ENCODE measurements around the gene CACNA1S.

CACNA1S gene

DNA sequence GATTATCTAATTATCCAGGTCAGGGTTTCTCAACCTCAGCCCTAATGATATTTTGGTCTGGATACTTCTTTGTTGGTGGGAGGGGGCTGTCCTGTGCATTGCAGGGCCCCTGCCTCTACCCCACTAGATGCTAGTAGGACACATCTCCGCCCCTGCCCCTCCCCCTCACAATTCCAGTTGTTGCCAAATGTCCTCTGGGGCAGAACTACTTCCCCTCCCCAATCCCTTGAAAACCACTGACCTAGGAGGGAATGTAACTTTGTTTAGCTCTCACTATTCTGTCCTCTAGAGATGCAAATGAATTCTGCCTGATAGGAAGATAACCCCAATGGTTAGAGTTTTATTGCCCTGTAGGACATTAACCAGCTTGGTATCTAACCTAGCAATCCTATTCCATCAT, 8.1 kb downstream of the CACNA1S start:
- TF ChIP-seq, protein P1, sequence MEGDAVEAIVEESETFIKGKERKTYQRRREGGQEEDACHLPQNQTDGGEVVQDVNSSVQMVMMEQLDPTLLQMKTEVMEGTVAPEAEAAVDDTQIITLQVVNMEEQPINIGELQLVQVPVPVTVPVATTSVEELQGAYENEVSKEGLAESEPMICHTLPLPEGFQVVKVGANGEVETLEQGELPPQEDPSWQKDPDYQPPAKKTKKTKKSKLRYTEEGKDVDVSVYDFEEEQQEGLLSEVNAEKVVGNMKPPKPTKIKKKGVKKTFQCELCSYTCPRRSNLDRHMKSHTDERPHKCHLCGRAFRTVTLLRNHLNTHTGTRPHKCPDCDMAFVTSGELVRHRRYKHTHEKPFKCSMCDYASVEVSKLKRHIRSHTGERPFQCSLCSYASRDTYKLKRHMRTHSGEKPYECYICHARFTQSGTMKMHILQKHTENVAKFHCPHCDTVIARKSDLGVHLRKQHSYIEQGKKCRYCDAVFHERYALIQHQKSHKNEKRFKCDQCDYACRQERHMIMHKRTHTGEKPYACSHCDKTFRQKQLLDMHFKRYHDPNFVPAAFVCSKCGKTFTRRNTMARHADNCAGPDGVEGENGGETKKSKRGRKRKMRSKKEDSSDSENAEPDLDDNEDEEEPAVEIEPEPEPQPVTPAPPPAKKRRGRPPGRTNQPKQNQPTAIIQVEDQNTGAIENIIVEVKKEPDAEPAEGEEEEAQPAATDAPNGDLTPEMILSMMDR (IDR thresholded peaks at IDR 0.05; ENCODE audit: low read depth, low read length), result no peak
- no peak overlapping the region for H3K4me3 ChIP-seq (ENCODE audit: low read depth, low read length)

DNA sequence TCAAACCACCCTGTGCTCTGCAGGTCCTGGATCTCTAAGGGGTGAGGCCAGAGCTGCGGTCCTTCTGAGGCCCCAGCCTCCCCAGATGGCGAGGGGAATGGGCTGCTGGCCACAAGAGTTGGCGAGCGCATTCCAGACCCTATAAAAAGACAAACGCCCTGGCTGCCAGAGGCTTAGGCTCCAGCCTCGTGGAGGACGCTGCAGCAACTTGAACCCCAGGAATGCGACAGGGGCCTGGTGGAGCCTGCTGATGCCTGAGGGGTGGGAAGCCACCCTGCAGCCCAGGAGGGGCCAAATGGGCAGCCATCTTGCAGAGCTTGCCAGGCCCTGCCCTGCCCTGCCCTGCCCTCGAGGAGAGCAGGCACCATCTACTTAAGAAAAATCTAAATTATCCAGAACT, 8.6 kb downstream of the CACNA1S start:
- TF ChIP-seq, protein P1 (IDR thresholded peaks at IDR 0.05; ENCODE audit: low read depth, low read length), result no peak
- no peak overlapping the region for H3K4me3 ChIP-seq (ENCODE audit: low read depth, low read length)

DNA sequence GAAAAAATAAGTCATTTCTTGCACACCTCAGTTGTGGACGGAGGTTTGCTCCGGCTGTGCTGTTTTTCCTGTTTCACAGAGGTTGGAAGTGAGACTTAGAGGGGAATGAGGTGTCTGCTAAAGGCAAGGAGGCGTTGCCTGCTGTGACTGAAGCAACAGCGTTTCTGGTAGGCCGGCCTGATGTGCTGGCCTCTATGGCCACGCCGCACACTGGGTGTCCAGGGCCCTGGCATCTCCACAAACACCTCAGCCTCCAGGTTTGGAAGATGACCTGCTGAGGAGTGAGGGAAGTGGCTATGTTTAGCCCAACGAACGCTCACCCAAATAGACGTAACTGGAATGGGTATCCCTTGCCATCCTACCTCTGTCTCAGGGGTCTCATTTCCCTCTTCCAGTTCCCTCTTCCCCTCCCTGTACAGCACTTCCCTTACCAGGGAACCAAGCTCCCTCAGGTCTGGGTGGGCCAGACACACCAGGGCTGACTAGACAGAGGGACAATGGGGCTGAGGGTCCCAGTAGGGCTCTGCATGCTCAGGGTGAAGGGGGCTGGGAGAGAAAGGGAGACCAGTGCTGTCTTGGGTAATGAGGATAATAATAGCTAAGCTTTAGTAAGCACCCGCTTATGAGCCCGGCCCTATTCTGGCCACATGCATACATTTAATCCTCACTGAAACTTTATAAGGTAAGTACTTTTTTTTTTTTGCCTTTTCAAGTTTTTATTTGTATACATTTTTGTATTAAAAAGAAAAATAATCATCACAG, 11.9 kb downstream of the CACNA1S start:
- TF ChIP-seq, protein P1 (IDR thresholded peaks at IDR 0.05; ENCODE audit: low read depth, low read length), result no peak
- H3K4me3 ChIP-seq (ENCODE audit: low read depth, low read length), result no peak overlapping the region

DNA sequence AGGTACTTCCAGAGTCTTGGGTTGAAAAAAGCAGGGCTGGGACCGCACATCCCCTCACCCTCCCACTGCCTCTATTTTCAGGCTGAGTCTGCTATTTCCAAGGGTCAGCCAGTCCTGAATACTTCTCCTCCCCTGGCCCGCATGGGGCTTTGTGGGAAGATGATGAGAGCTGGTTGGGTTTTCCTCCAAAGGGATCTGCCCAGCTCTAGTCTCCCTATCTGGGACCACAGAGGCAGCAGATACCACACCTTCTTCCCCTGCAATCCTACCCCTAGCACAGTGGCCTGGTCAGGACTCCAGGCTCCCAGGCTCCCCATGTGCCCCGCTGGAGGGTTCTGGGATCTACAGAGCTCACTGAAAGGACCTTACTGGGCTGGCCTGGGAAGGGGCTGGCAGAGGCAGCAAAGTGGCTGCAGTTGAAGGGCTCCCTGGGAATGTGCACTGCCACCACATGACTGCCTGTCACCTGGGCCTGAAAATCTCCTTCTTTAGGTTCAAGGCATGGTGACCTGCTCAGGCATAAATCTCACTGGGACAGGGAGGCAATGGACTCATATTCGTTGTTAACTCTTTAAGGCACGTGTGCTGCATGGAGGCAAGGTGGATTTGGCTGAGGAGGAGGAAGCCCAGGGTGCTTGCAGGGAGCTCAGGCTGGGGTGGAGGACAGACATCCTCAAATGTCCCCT, 13.1 kb downstream of the CACNA1S start:
- TF ChIP-seq, protein P1 (IDR thresholded peaks at IDR 0.05; ENCODE audit: low read depth, low read length), result no peak
- H3K4me3 ChIP-seq (ENCODE audit: low read depth, low read length), result no peak overlapping the region

DNA sequence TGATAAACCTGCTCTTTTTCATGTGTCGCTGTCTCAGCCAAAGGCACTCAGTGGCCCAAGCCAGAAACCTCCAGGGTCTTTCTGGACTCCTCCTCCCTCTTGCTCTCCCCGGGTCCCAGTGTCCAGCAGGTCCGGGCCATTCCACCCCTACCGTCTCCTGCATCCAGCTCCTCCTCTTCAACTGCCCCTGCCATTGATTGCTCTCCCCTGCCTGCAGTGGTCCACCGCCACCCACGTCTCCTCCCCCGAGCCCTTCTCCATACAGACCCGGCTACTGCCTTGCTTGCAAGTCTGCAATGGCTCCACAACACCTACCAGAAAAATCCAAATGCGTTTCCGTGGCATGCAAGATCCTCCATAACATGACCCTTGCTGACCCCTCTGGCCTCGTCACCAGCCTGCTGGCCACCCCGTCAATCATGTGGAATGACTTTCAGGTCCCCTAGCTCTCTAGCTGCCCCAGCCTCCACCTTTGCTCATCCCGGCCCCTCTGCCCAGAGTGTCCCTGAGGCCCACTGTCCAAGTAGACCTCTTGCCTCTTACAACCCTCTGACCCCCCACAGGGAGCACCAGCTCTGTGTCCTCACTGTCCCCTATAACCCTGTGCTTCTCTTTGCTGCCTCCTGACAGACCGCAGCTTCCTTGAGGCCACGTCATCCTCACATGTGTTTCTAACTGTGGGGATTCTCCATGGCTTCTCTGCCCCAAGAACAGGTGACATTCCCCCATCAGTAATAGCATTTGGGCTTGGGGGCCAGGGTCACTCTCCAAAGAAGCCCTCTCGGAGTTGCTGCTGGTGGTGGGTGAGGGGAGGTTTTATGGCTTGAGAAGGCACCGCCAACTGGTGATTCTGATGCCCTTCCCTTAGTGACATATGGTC, 15.0 kb downstream of the CACNA1S start:
- TF ChIP-seq, protein P1 (IDR thresholded peaks at IDR 0.05; ENCODE audit: low read depth, low read length), result no peak
- H3K4me3 ChIP-seq (ENCODE audit: low read depth, low read length), result no peak overlapping the region

DNA sequence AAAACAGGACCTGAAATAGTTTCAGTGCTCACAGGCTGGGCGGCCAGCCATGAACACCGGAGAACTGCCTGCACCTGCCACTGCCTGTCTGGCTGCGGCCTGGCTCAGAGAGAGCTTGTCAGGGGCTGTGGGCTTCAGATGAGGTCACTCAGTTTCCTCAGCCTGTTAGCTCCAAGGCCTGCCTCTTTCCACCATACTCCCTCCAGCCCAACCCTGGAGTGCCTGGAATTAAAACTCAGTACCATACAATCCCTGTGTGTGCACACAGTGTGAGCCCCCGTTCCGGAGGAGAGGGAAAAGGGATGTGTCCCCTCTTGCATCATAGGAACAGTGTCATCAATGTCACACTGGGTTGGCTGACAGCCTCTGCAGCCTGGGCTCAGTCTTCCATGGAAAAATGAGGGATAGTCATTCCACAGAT, 16.2 kb downstream of the CACNA1S start:
- H3K4me3 ChIP-seq (ENCODE audit: low read depth, low read length), result no peak overlapping the region
- TF ChIP-seq, protein P1 (IDR thresholded peaks at IDR 0.05; ENCODE audit: low read depth, low read length), result no peak

All from WI38 (cell line).